AG10803 (cell line): Measurements from ENCODE around the gene SMG5.
A peak's percentile ranks its signal among the peaks of the same experiment; 100 is the strongest.

Source experiments
- DNase-seq: peaks from one replicate; pipeline ENCODE4 v3.0.0; 2010; ENCODE audit warnings: low read depth
- H3K4me3 ChIP-seq: 2 replicates; pipeline ENCODE4 v1.5.1; 2011; ENCODE audit warnings: mild to moderate bottlenecking, low read length, control low read depth
- TF ChIP-seq, protein P1 (sequence below): conservative IDR thresholded peaks from 2 replicates; pipeline ENCODE4 v1.5.1; 2011; ENCODE audit warnings: mild to moderate bottlenecking, low read length, control low read depth, inconsistent platforms

SMG5 gene

DNA sequence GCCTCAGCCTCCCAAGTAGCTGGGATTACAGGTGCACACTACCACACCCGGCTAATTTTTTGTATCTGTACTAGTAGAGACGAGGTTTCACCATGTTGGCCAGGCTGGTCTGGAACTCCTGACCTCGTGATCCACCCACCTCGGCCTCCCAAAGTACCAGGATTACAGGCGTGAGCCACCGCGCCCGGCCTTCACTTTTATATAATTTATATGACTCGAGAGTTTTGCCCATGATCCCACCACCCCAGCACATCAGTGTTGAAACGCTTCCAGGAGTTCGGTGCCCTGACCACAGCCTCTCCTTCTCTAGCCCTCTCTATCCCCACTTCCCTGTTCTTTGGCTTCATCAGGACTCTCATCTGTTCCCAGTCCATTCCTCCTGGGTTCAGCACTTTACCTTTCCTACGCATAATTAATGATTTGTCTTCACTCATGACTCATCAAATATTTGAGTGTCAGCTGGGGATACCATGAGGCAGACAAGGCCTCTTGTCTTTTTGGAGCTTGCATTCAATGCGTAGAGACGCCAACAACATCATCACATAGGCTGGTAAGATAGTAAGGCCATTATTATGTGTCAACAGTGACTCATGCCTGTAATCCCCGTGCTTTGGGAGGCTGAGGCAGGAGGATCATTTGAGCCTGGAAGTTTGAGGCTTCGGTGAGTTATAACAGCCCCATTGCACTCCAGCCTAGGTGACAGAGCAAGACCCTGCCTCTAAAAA lies 68.4 kb downstream of the SMG5 start:
- TF ChIP-seq, protein P1, sequence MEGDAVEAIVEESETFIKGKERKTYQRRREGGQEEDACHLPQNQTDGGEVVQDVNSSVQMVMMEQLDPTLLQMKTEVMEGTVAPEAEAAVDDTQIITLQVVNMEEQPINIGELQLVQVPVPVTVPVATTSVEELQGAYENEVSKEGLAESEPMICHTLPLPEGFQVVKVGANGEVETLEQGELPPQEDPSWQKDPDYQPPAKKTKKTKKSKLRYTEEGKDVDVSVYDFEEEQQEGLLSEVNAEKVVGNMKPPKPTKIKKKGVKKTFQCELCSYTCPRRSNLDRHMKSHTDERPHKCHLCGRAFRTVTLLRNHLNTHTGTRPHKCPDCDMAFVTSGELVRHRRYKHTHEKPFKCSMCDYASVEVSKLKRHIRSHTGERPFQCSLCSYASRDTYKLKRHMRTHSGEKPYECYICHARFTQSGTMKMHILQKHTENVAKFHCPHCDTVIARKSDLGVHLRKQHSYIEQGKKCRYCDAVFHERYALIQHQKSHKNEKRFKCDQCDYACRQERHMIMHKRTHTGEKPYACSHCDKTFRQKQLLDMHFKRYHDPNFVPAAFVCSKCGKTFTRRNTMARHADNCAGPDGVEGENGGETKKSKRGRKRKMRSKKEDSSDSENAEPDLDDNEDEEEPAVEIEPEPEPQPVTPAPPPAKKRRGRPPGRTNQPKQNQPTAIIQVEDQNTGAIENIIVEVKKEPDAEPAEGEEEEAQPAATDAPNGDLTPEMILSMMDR, result no peak
- peak overlapping the region; percentile 96 for H3K4me3 ChIP-seq
- peak; percentile 23 for DNase-seq

DNA sequence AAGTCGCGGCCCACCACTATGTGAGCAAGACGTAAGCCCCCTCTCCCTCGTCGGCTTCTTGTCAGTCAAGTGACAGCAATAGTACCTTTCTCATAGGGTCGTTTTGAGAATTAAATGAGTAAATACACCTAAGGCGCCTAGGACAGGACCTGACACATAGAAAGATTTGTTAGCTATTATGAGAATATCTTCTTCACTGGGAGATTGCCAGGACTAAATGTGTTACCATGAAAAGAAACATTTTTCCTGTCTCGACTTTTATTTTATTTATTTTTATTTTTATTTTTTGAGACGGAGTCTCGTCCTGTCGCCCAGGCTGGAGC lies 69.0 kb downstream of the SMG5 start:
- peak overlapping the region; percentile 96 for H3K4me3 ChIP-seq
- DNase-seq, result no peak
- TF ChIP-seq, protein P1, result no peak

DNA sequence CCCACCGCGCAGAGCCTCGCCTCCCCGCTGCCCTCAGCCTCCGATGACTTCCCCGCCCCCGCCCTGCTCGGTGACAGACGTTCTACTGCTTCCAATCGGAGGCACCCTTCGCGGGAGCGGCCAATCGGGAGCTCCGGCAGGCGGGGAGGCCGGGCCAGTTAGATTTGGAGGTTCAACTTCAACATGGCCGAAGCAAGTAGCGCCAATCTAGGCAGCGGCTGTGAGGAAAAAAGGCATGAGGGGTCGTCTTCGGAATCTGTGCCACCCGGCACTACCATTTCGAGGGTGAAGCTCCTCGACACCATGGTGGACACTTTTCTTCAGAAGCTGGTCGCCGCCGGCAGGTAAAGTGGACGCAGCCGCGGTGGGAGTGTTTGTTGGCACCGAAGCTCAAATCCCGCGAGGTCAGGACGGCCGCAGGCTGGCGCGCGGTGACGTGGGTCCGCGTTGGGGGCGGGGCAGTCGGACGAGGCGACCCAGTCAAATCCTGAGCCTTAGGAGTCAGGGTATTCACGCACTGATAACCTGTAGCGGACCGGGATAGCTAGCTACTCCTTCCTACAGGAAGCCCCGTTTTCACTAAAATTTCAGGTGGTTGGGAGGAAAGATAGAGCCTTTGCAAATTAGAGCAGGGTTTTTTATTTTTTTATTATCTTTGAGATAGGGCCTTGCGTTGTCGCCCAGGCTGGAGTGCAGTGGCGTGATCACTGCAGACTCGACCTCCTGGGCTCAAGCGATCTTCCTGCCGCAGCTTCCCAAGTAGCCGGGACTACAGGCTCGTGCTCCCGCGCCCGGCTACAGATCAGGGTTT lies 69.6 kb downstream of the SMG5 start, which contains the start of gene PMF1:
Gene PMF1, plus strand, starts transcription at position 175 of the 811 bp plus-strand sequence. Its CDS starts 9 bp downstream, at position 184.
- TF ChIP-seq, protein P1, result 0 out of 2 replicates have a peak, but pooled peaks have one; percentile 4

DNA sequence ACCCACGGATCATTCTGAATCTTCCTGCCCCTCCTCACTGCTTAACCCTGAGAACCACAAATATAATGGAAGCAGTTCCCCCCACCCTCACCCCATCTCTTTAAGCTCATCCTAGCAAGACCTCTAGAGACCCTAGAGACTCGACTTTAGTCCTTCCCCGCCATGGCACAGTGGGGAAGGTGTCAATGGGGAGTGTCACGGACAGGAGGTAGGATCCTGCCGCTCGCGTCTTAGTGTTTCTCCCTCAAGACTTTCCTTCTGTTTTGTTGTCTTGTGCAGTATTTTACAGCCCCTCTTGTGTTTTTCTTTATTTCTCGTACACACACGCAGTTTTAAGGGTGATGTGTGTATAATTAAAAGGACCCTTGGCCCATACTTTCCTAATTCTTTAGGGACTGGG lies 70.5 kb downstream of the SMG5 start:
- H3K4me3 ChIP-seq, result no peak overlapping the region; the same call in 1 of the 2 replicates
- DNase-seq, result no peak
- TF ChIP-seq, protein P1, result no peak

More for the DNA sequence above, 69.6 kb downstream of the SMG5 start, which contains the start of gene PMF1:
- DNase-seq, result peak; percentile 93
- peak within 1 kb of the TSS; percentile 96 for H3K4me3 ChIP-seq

DNA sequence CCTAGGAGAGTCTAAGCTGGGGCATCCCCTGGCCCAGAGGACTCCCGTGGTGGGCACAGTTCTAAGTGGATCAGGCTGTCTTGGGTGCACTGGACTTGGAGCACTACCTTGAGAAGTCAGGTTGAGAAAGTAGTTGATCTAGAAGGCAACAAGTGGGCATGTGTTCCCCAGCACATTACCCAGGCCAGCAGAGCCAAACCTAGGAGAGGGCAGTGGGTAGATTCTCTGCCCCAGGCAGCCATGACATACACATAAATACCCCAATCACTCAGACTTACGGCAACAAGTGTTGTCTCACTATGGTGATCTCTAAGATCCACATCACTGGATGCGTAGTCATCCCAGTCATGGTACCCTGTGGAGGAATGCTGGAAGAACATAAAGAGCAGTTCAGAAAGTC lies 71.4 kb downstream of the SMG5 start:
- TF ChIP-seq, protein P1, result no peak
- no peak overlapping the region for H3K4me3 ChIP-seq

DNA sequence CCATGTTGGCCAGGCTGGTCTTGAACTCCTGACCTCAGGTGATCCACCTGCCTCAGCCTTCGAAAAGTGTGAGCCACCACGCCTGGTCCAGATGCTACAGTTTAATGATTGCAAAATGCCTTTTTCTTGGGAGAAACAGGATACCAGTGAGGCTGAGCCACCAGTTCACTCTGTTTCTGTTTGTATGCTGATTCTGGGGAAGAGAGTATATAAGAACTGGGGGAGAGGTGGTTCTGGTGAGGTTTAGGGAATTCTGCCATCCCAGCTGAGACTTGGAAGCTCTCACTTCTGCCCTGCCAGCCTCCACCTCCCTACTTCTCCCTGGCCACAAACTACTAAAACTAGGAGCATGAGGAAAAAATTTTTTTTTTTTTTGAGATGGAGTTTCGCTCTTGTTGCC lies 77.9 kb downstream of the SMG5 start:
- TF ChIP-seq, protein P1, result no peak
- H3K4me3 ChIP-seq, result no peak overlapping the region
- peak; percentile 15 for DNase-seq

More for the DNA sequence above, 71.4 kb downstream of the SMG5 start:
- no peak for DNase-seq
